Breast epithelium (tissue), 4 donors: Measurements from ENCODE around the gene SUSD6. TPM values are rescaled to one million over a fixed set of nuclear protein-coding genes. Genes with fewer than 3 reads are reported as not detected.

Source experiments
- DNase-seq, 2 donors: peaks; one replicate each; pipeline ENCODE4 v3.0.0-alpha.2; 2019; ENCODE audit warnings: low spot score in 2 of 2
- H3K27ac ChIP-seq, 2 donors: fragments of 200-600 bp; sonication (generic) in 1 of 2; one replicate each; pipeline ENCODE4 v1.5.1; 2016 to 2019; ENCODE audit warnings: mild to moderate bottlenecking in 1 of 2
- H3K27me3 ChIP-seq, 2 donors: fragments of 200-600 bp; sonication (generic) in 1 of 2; one replicate each; pipeline versions ENCODE4 v1.5.1 to v1.6.0; 2017 to 2019; ENCODE audit warnings: control low read depth in 1 of 2, mild to moderate bottlenecking in 1 of 2
- H3K36me3 ChIP-seq: fragments of 200-600 bp; one replicate; pipeline ENCODE4 v1.5.1; 2019
- H3K4me1 ChIP-seq, 2 donors: fragments of 200-600 bp; sonication (generic); one replicate each; pipeline ENCODE4 v1.5.1; 2016 to 2019; ENCODE audit warnings: control low read depth in 1 of 2
- H3K4me3 ChIP-seq, 3 donors: fragments of 200-600 bp; sonication (generic); 1 replicate in 2 of 3; 2 replicates in 1 of 3; pipeline ENCODE4 v1.5.1; 2016 to 2019; ENCODE audit warnings: mild to moderate bottlenecking in 3 of 3, moderate library complexity in 2 of 3
- H3K9me3 ChIP-seq, 2 donors: fragments of 200-600 bp; sonication (generic) in 1 of 2; one replicate each; pipeline ENCODE4 v1.5.1; 2016 to 2019; ENCODE audit warnings: control low read depth in 1 of 2
- POLR2A ChIP-seq: fragments of 450-650 bp; IDR thresholded peaks from one replicate; pipeline ENCODE4 v1.6.1; 2016; ENCODE audit warnings: antibody characterized with exemption, mild to moderate bottlenecking, moderate library complexity
- POLR2AphosphoS5 ChIP-seq, 3 donors: sonication (generic); formaldehyde crosslinking; IDR thresholded peaks; one replicate each; pipeline ENCODE4 v1.6.1; 2017; ENCODE audit warnings: antibody characterized with exemption in 3 of 3
- intact Hi-C: fragments of 100-400 bp; cut with DNase I; formaldehyde crosslinking; loops from one replicate; pipeline ENCODE4 v1.15.1; 2023; ENCODE audit warnings: low total_unique reads
- total RNA-seq, 3 donors: library from RNA; depleted of rRNA; stranded (reverse); fragments of >200 nt; gene quantifications; one replicate each; pipeline ENCODE4 v1.1.0, GENCODE V29; 2016
- TF ChIP-seq, protein P1 (sequence below), 3 donors: fragments of 450-650 bp; IDR thresholded peaks; one replicate each; pipeline ENCODE4 v1.5.1; 2016 to 2017; ENCODE audit warnings: antibody characterized with exemption in 3 of 3, mild to moderate bottlenecking in 3 of 3, moderate library complexity in 3 of 3

SUSD6 gene
- total RNA-seq, 3 donors from 2014 or later: 30.2 to 55.9 (median 55.7) TPM

- Histone ChIP-seq H3K9me3 (no peaks in the 10 kb centered on the region), H3K4me3 (no peak overlapping the region), H3K27me3 (no peaks in the 10 kb centered on the region), H3K36me3 (no peaks in the 10 kb centered on the region), H3K27ac (no peak overlapping the region), H3K4me1 (peaks cover 2 to 7% of the 10 kb centered on the region in 2 donors)
- no peak for DNase-seq
- no peak for TF ChIP-seq POLR2AphosphoS5 (IDR thresholded peaks at IDR 0.05)
- TF ChIP-seq POLR2A: no peak
- TF ChIP-seq, protein P1, sequence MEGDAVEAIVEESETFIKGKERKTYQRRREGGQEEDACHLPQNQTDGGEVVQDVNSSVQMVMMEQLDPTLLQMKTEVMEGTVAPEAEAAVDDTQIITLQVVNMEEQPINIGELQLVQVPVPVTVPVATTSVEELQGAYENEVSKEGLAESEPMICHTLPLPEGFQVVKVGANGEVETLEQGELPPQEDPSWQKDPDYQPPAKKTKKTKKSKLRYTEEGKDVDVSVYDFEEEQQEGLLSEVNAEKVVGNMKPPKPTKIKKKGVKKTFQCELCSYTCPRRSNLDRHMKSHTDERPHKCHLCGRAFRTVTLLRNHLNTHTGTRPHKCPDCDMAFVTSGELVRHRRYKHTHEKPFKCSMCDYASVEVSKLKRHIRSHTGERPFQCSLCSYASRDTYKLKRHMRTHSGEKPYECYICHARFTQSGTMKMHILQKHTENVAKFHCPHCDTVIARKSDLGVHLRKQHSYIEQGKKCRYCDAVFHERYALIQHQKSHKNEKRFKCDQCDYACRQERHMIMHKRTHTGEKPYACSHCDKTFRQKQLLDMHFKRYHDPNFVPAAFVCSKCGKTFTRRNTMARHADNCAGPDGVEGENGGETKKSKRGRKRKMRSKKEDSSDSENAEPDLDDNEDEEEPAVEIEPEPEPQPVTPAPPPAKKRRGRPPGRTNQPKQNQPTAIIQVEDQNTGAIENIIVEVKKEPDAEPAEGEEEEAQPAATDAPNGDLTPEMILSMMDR (IDR thresholded peaks at IDR 0.05): no peak
- intact Hi-C loops: no loop called here
These were observed 94.3 kb downstream of the SUSD6 start for GRCh38 chr14:69705706-69706105.

DNA sequence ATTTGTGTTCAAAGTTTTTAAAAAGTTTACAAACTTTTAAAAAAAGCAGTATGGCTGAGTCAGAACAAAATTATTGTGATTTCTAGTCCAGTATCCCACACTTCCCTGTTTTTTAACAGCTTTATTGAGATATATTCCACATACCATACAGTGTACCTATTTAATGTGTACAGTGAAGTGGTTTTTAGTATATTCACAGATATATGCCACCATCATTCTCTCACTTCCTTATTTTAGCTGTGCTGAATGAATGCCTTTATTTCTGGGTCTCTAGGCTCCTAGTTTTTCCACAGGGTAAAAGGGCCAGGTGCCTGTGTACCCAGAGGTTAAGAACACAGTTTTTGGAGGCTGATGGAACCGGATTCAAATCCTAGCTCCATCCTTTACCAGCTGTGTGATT, 96.7 kb downstream of the SUSD6 start:
- no peaks in the 10 kb centered on the region for H3K9me3 ChIP-seq
- no peak overlapping the region for H3K27ac ChIP-seq
- no peaks in the 10 kb centered on the region for H3K27me3 ChIP-seq
- DNase-seq: no peak
- TF ChIP-seq, protein P1 (IDR thresholded peaks at IDR 0.05): no peak
- TF ChIP-seq POLR2A (no peak), POLR2AphosphoS5 (IDR thresholded peaks at IDR 0.05) (no peak)
- intact Hi-C loops: no loop called here
- H3K36me3 ChIP-seq: no peaks in the 10 kb centered on the region
- peaks cover 9 to 22% of the 10 kb centered on the region in 2 donors for H3K4me1 ChIP-seq
- H3K4me3 ChIP-seq: no peak overlapping the region

DNA sequence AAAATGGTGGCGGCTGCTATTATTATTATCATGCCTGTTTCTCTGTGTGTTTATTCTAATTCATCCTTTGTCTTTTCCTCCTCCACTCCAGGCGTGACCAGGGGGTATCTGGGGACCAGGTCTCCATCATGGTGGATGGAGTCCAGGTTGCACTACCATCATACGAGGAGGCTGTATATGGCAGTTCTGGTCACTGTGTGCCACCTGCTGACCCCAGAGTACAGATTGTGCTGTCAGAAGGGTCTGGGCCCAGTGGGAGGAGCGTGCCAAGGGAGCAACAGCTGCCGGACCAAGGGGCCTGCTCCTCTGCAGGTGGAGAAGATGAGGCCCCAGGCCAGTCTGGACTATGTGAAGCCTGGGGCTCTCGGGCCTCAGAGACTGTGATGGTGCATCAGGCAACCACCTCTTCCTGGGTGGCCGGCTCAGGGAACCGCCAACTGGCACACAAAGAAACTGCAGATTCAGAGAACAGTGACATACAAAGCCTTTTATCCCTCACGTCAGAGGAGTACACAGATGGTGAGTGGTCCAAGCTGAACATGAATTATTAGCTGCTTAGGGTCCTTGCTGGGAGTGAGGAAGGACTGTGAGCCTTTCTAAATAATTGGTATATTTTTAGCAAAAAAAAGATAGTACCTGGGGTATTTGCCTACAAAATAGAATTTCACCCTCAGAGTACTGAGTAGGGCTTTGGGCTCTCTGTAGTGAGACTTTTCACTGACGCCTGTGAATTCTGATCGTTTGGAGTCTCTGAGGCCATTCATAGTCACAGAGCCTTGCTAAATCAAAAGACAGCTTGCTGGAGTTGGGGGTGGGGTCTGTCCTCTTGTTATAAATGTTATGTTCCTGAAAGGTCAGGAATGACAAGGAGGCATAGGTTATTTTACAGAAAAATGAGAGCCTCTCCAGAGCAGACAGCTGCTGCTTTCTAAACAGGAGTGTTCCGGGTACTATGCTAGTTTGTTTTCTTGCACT, 97.5 kb downstream of the SUSD6 start:
- Histone ChIP-seq H3K27me3 (no peaks in the 10 kb centered on the region), H3K9me3 (no peaks in the 10 kb centered on the region), H3K36me3 (no peaks in the 10 kb centered on the region), H3K4me3 (no peak overlapping the region), H3K4me1 (peaks cover 9 to 25% of the 10 kb centered on the region in 2 donors), H3K27ac (peak overlapping the region in 1 of 2 donors; percentile 21)
- no peak for DNase-seq
- intact Hi-C loops: no loop called here
- TF ChIP-seq POLR2AphosphoS5 (IDR thresholded peaks at IDR 0.05) (no peak), POLR2A (no peak)
- TF ChIP-seq, protein P1 (IDR thresholded peaks at IDR 0.05): no peak

- Histone ChIP-seq H3K27me3 (no peaks in the 10 kb centered on the region), H3K9me3 (no peaks in the 10 kb centered on the region), H3K27ac (peak overlapping the region; percentile 85 to 89), H3K36me3 (no peaks in the 10 kb centered on the region), H3K4me1 (peaks cover 9 to 25% of the 10 kb centered on the region in 2 donors), H3K4me3 (no peak overlapping the region)
- intact Hi-C loops: no loop called here
- TF ChIP-seq, protein P1 (IDR thresholded peaks at IDR 0.05): no peak
- no peak for TF ChIP-seq POLR2AphosphoS5 (IDR thresholded peaks at IDR 0.05)
- TF ChIP-seq POLR2A: no peak
- no peak for DNase-seq
These were observed 99.0 kb downstream of the SUSD6 start for GRCh38 chr14:69710378-69710777.

- no peak overlapping the region for H3K4me3 ChIP-seq
- no peaks in the 10 kb centered on the region for H3K9me3 ChIP-seq
- peak overlapping the region; percentile 85 to 89 for H3K27ac ChIP-seq
- no peak for DNase-seq
- TF ChIP-seq, protein P1 (IDR thresholded peaks at IDR 0.05): no peak
- no peak for TF ChIP-seq POLR2A
- no peak for TF ChIP-seq POLR2AphosphoS5 (IDR thresholded peaks at IDR 0.05)
- H3K36me3 ChIP-seq: no peaks in the 10 kb centered on the region
- H3K4me1 ChIP-seq: peaks cover 11 to 25% of the 10 kb centered on the region in 2 donors
- no peaks in the 10 kb centered on the region for H3K27me3 ChIP-seq
- intact Hi-C loops: no loop called here
These were observed 99.7 kb downstream of the SUSD6 start for GRCh38 chr14:69711065-69711464.
